Right cardiac atrium (tissue), 5 donors: Measurements from ENCODE around the gene GDF15. TPM values are rescaled to one million over a fixed set of nuclear protein-coding genes. Genes with fewer than 3 reads are reported as not detected.
"Not testable (repeated sequence)": the region's sequence is repeated elsewhere in the genome, so short reads cannot be mapped to it uniquely, and the experiment has no call there.

Experiments
- ATAC-seq, 2 donors: fragments of 200-7000 bp; cut with Tn5 transposase; one replicate each; pipeline versions ENCODE4 v1.8.0 to v1.9.1; 2020; ENCODE audit warnings: moderate library complexity in 2 of 2, mild to moderate bottlenecking in 1 of 2
- DNase-seq, 3 donors: peaks; one replicate each; pipeline ENCODE4 v3.0.0-alpha.2; 2020
- H3K27ac ChIP-seq: one replicate; pipeline ENCODE4 v1.5.1; 2013; ENCODE audit warnings: mild to moderate bottlenecking, low read length, control low read depth, moderate library complexity
- H3K27me3 ChIP-seq: one replicate; pipeline ENCODE4 v1.6.1; 2013; ENCODE audit not compliant: control insufficient read depth, insufficient read depth
- H3K4me1 ChIP-seq: one replicate; pipeline ENCODE4 v1.6.1; 2013; ENCODE audit warnings: low read length; ENCODE audit not compliant: control insufficient read depth, insufficient read depth
- H3K4me3 ChIP-seq: one replicate; pipeline ENCODE4 v1.5.1; 2013; ENCODE audit warnings: low read length, control low read depth
- H3K9me3 ChIP-seq: one replicate; pipeline ENCODE4 v1.6.1; 2013; ENCODE audit warnings: low read length; ENCODE audit not compliant: control insufficient read depth
- WGBS: extraction: QIAGEN DNeasy Blood & Tissue Kit; methylation state at CpG from one replicate; pipeline ENCODE4 v1.1.7; 2013; 5-methylcytosine and 5-hydroxymethylcytosine counted together
- intact Hi-C, 4 donors: fragments of 100-400 bp; cut with DNase I; formaldehyde crosslinking; loops; one replicate each; pipeline versions ENCODE4 v1.11.0 to v1.14.0; 2022 to 2023
- polyA plus RNA-seq: library from polyadenylated mRNA; stranded (reverse); fragments of 200-250 nt; gene quantifications from one replicate; pipeline ENCODE4 v1.2.3, GENCODE V29; 2013
- total RNA-seq, 4 donors: library from RNA; stranded (reverse); fragmentation: NEBNext Ultra II Directional; extraction: Animal tissue kit (Norgen Biotek cat#: 25700); gene quantifications; one replicate each; pipeline ENCODE4 v1.2.1, GENCODE V29; 2021
- donor health status: healthy with polysubstance abuse.
- donor health status: DM: no; HTN: yes; CAD: no.
- donor health status: DM: no; HTN: no; CAD: no.
- donor health status: DM: no; HTN: yes; CAD: no; lungs with severe emphysema.
- donor health status: DM: yes; HTN: yes; CAD: no.

Gene GDF15
- total and polyA plus RNA-seq, 5 donors: 0.25 to 0.60 (median 0.52) TPM; not detected in 1

GRCh38 chr19:18364277-18364825 lies 21.6 kb upstream of the GDF15 start:
- intact Hi-C loops, DNase-seq, H3K4me1 ChIP-seq, H3K9me3 ChIP-seq, H3K27me3 ChIP-seq, H3K4me3 ChIP-seq: not testable (repeated sequence)
- WGBS: 48% methylated on average over 11 of the region's 11 CpGs
- peak in 1 of 2 donors; percentile 6 for ATAC-seq
- H3K27ac ChIP-seq: peak overlapping the region; percentile 5

GRCh38 chr19:18364826-18365528 lies 21.0 kb upstream of the GDF15 start:
- Histone ChIP-seq H3K27ac (peak overlapping the region; percentile 16), H3K9me3 (no peaks in the 10 kb centered on the region), H3K4me3 (no peak overlapping the region), H3K4me1 (no peaks in the 10 kb centered on the region), H3K27me3 (no peaks in the 10 kb centered on the region)
- intact Hi-C loops: no loop called here
- DNase-seq: peak; percentile 47 to 81 (median 76)
- WGBS: 6% methylated on average over 15 of the region's 15 CpGs
- ATAC-seq: peak; percentile 76

- Histone ChIP-seq H3K4me3 (no peak overlapping the region), H3K27ac (no peak overlapping the region), H3K4me1 (no peaks in the 10 kb centered on the region), H3K9me3 (no peaks in the 10 kb centered on the region), H3K27me3 (no peaks in the 10 kb centered on the region)
- intact Hi-C loops: no loop called here
- DNase-seq (no peak), ATAC-seq (no peak)
- 81% methylated on average over 2 of the region's 2 CpGs for WGBS
Measured at GRCh38 chr19:18366021-18366435, 19.9 kb upstream of the GDF15 start.

GRCh38 chr19:18368504-18369222 lies 17.3 kb upstream of the GDF15 start:
- H3K9me3 ChIP-seq: no peaks in the 10 kb centered on the region
- WGBS: 87% methylated on average over 15 of the region's 15 CpGs

DNA sequence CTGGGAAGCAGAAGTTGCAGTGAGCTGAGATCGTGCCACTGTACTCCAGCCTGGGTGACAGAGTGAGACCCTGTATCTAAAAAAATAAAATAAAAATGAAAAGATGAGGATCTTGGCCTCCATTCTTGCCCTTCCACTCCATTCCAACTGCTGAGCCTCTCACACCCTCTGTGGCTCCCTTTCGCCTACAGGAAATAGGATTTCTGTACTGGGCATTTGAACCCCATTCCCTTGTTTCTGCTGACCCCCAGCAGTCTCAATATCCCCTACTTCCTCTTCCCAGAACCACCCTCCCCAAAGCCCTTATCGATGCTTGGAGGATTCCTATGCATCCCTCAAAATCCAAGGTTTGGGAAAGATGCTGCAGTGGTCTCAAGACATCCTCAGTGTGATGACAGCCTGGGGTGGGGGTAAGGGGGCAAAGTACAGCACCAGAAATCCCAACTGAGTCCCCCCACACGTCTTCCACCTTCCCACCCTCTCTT lies 12.5 kb upstream of the GDF15 start:
- Histone ChIP-seq H3K4me1 (peaks cover 11% of the 10 kb centered on the region), H3K27me3 (no peaks in the 10 kb centered on the region), H3K27ac (peak overlapping the region; percentile 19), H3K4me3 (no peak overlapping the region), H3K9me3 (no peaks in the 10 kb centered on the region)
- WGBS: 59% methylated on average over 4 of the region's 4 CpGs
- intact Hi-C loops: no loop called here
- ATAC-seq (no peak), DNase-seq (no peak)

More at GRCh38 chr19:18368504-18369222, 17.3 kb upstream of the GDF15 start:
- H3K4me3 ChIP-seq: no peak overlapping the region
- no peak for ATAC-seq
- no peaks in the 10 kb centered on the region for H3K27me3 ChIP-seq
- H3K4me1 ChIP-seq: no peaks in the 10 kb centered on the region
- no peak overlapping the region for H3K27ac ChIP-seq
- DNase-seq: no peak
- intact Hi-C loops: no loop called here

GRCh38 chr19:18373892-18374629 lies 11.9 kb upstream of the GDF15 start:
- Histone ChIP-seq H3K4me1 (peaks cover 11% of the 10 kb centered on the region), H3K9me3 (no peaks in the 10 kb centered on the region), H3K27ac (peak overlapping the region; percentile 43), H3K4me3 (no peak overlapping the region), H3K27me3 (no peaks in the 10 kb centered on the region)
- ATAC-seq: peak; percentile 94 to 97
- DNase-seq: peak; percentile 94 to 95 (median 95)
- intact Hi-C loops: no loop called here
- 26% methylated on average over 17 of the region's 17 CpGs for WGBS

- Histone ChIP-seq H3K27me3 (no peaks in the 10 kb centered on the region), H3K9me3 (no peaks in the 10 kb centered on the region), H3K27ac (no peak overlapping the region), H3K4me1 (peaks cover 14% of the 10 kb centered on the region), H3K4me3 (no peak overlapping the region)
- WGBS: 88% methylated on average over 6 of the region's 6 CpGs
- ATAC-seq: no peak
- no peak for DNase-seq
- intact Hi-C loops: no loop called here
Measured at GRCh38 chr19:18377026-18377425, 8.9 kb upstream of the GDF15 start.

DNA sequence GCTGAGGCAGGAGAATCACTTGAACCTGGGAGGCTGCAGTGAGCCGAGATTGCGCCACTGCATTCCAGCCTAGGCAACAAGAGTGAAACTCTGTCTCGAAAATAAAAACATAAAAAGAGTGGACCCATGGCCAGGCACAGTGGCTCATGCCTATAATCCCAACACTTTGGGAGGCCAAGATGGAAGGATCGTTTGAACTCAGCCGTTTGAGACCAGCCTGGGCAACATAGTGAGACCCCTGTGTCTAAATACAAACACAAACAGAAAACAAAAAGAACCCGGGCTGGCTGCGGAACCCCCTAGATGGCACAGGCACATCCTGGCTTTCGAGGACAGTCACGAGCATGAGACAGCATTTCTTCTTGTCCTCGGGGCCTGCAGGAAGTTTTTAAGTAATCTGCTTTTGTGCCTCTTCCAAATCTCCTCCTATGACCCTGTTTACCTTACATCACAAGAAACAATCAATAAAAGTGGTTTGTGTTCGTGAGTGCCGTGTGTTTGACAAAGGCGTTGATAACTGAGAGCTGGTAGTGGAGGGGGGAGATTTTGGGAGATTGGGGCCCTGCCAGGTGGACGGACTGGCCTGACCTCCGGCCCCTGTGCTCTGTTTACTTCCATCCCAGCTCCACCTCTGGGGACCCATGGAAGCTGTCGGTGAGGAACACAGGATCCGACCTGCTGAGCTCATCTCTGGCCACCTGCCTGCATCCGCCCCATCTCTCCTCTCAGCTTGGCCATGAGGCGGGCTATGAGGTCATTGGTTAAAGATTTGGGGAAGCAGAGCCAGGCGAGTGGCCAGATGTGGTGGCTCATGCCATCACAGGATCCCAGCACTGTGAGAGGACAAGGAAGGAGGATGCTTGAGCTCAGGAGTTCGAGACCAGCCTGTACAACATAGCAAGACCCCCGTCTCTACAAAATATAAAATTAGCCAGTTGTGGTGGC lies 5.9 kb upstream of the GDF15 start:
- no peak overlapping the region for H3K4me3 ChIP-seq
- ATAC-seq (peak; percentile 78 to 82), DNase-seq (peak; percentile 87 to 94 (median 89))
- H3K27me3 ChIP-seq: no peaks in the 10 kb centered on the region
- intact Hi-C loops: no loop called here
- H3K9me3 ChIP-seq: no peaks in the 10 kb centered on the region
- 36% methylated on average over 22 of the region's 22 CpGs for WGBS
- H3K4me1 ChIP-seq: peaks cover 3% of the 10 kb centered on the region
- peak overlapping the region; percentile 39 for H3K27ac ChIP-seq

DNA sequence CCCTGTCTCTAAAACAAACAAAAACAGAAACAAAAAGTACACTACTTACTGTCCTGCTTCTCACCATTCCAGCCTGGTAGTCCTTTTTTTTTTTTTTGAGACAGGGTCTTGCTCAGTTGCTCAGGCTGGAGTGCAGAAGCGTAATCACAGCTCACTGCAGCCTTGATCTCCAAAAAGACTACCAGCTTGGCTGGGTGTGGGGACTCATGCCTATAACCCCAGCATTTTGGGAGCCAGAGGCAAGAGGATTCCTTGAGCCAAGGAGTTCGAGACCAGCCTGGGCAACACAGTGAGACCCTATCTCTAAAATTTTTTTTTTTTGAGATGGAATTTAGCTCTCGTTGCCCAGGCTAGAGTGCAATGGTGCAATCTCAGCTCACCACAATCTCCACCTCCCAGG lies 5.1 kb upstream of the GDF15 start:
- Histone ChIP-seq H3K4me1 (peaks cover 3% of the 10 kb centered on the region), H3K9me3 (no peaks in the 10 kb centered on the region), H3K4me3 (no peak overlapping the region), H3K27me3 (no peaks in the 10 kb centered on the region), H3K27ac (peak overlapping the region; percentile 39)
- intact Hi-C loops: no loop called here
- 87% methylated on average over 3 of the region's 3 CpGs for WGBS
- ATAC-seq (no peak), DNase-seq (no peak)

DNA sequence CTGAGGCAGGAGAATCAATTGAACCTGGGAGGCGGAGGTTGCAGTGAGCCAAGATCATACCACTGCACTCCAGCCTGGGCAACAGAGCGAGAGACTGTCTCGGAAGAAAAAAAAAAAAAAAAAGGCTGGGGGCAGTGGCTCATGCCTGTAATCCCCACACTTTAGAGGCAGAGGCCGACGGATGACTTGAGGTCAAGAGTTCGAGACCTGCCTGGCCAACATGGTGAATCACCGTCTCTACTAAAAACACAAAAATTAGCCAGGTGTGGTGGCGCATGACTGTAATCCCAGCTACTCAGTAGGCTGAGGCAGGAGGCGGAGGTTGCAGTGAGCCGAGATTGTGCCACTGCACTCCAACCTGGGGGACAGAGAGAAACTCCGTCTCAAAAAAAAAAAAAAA lies 2.3 kb upstream of the GDF15 start:
- intact Hi-C loops, H3K4me3 ChIP-seq, DNase-seq, H3K27ac ChIP-seq, H3K27me3 ChIP-seq, H3K9me3 ChIP-seq, ATAC-seq, H3K4me1 ChIP-seq: not testable (repeated sequence)
- 94% methylated on average over 11 of the region's 11 CpGs for WGBS
